Prostate gland (tissue), 2 donors: ENCODE data around the gene PTPN14.

ENCODE experiments used
- POLR2AphosphoS5 ChIP-seq: sonication (generic); formaldehyde crosslinking; IDR thresholded peaks from one replicate; pipeline ENCODE4 v1.6.1; 2017; ENCODE audit warnings: antibody characterized with exemption
- TF ChIP-seq, protein P1 (sequence below), 4 experiments: fragments of 200-600 bp in 2 of 4; fragments of 450-650 bp in 2 of 4; sonication (generic) in 2 of 4; IDR thresholded peaks; 1 replicate in 3 of 4; 2 replicates in 1 of 4; pipeline ENCODE4 v1.5.1; 2016 to 2019; ENCODE audit warnings: antibody characterized with exemption in 4 of 4, mild to moderate bottlenecking in 2 of 4, moderate library complexity in 2 of 4

DNA sequence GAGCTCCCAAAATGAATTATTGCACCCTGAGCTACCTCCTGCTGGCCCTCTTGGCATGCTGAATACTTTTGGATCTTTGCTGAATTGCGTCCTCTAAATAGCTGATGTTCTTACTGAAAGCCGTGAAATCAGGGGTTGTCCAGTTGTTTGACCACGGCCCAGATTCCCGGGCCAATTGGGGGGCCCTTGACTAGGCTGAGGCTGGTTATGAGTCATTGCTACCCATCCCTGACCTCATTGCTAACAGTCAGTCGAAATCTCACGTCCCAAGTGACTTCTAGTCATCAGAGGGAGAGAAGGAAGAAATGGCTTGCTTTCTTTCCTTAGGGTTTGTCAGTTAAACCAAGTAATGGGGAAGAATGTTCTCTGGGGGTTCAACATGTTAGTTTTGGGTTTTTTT is 233.0 kb downstream of the PTPN14 start:
- TF ChIP-seq, protein P1, sequence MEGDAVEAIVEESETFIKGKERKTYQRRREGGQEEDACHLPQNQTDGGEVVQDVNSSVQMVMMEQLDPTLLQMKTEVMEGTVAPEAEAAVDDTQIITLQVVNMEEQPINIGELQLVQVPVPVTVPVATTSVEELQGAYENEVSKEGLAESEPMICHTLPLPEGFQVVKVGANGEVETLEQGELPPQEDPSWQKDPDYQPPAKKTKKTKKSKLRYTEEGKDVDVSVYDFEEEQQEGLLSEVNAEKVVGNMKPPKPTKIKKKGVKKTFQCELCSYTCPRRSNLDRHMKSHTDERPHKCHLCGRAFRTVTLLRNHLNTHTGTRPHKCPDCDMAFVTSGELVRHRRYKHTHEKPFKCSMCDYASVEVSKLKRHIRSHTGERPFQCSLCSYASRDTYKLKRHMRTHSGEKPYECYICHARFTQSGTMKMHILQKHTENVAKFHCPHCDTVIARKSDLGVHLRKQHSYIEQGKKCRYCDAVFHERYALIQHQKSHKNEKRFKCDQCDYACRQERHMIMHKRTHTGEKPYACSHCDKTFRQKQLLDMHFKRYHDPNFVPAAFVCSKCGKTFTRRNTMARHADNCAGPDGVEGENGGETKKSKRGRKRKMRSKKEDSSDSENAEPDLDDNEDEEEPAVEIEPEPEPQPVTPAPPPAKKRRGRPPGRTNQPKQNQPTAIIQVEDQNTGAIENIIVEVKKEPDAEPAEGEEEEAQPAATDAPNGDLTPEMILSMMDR (IDR thresholded peaks at IDR 0.05), result no peak
- no peak for TF ChIP-seq POLR2AphosphoS5
